ENCODE results near the gene RPS6KL1. TPM values are rescaled to one million over a fixed set of nuclear protein-coding genes. Genes with fewer than 3 reads are reported as not detected.

The RPS6KL1 gene
- total RNA-seq, 2 experiments from 2014 or later: 2.5 to 3.6 TPM

DNA sequence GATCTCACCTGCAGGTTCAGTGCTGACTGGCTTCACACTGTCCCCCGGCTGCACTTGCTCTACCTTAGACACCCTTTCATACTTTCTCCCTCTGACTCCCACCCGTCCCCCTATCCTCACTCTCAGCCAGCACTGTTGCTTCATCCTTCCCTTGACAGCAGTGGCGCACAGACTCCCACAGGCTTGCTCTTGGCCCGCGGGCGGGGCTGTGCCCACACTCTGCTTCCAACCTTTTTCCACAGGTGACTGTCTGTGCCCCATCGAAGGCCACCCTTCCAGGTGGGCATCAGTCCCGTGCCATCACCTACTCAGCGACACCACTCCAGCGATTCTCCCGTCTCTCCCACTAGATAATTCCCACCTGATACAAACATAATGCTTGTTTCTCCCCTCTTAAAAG, 1.0 kb upstream of the RPS6KL1 start:
- CTCF ChIA-PET: interaction anchor here (1.3 kb wide), 1 partner anchor 12 kb away, joined by 5 read pairs; no protein-coding TSS in a partner anchor
- ATAC-seq (no peak), DNase-seq (no peak)
- H3K9me3 Mint-ChIP-seq (ENCODE audit: low read depth): no peaks in the 10 kb centered on the region
- H3K4me1 Mint-ChIP-seq: peaks cover 5% of the 10 kb centered on the region
- H3K36me3 Mint-ChIP-seq: no peaks in the 10 kb centered on the region
- no peak overlapping the region for H3K4me3 Mint-ChIP-seq
- H3K27me3 Mint-ChIP-seq: peaks cover 17% of the 10 kb centered on the region
- no peak overlapping the region for H3K27ac Mint-ChIP-seq

- Mint-ChIP-seq H3K27ac (no peak overlapping the region), H3K4me3 (peak overlapping the region; percentile 23), H3K36me3 (no peaks in the 10 kb centered on the region), H3K9me3 (ENCODE audit: low read depth) (no peaks in the 10 kb centered on the region), H3K27me3 (peaks cover 11% of the 10 kb centered on the region), H3K4me1 (peaks cover 4% of the 10 kb centered on the region)
- CTCF ChIA-PET: interaction anchor here (0.9 to 2.0 kb wide), 8 partner anchors 8 to 310 kb away, joined by 3 to 9 read pairs (median 4); partner anchors contain the start of gene LTBP2
- no peak for ATAC-seq
- DNase-seq: no peak
Measured at GRCh38 chr14:74921987-74922751, 891 bp downstream of the RPS6KL1 start.

DNA sequence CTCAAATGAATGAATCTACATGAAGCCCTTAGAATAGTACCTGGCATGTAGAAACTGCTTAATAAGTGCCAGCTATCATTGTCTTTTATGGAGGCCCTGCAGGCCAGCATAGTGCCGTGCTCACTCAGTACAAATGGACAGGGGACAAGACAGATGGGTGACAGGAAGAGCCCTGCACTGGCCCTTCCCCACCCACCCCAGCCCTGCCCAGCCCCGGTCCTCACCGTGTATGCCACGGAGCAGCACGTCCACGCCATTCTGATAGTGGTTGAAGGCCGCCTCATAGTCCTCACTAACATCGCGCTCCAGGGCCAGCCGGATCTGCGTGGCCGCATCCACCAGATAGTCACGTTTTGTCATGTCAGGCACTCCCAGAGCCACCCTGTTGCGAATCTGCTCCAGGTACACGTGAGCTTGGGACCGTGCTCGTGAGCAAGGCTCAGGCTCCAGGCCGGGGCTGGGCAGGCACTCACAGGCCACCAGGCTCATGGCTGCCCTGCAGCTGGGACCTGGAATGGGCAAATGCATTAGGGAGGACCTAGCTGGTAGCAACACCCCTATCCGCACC, 1.9 kb downstream of the RPS6KL1 start:
- DNase-seq: no peak
- no peak overlapping the region for H3K27ac Mint-ChIP-seq
- no peak for ATAC-seq
- H3K27me3 Mint-ChIP-seq: peaks cover 7% of the 10 kb centered on the region
- H3K4me1 Mint-ChIP-seq: peaks cover 4% of the 10 kb centered on the region
- H3K4me3 Mint-ChIP-seq: no peak overlapping the region
- CTCF ChIA-PET: interaction anchor here (0.9 to 1.5 kb wide), 5 partner anchors 9 to 60 kb away, joined by 3 to 4 read pairs (median 3); no protein-coding TSS in a partner anchor
- H3K36me3 Mint-ChIP-seq: no peaks in the 10 kb centered on the region
- no peaks in the 10 kb centered on the region for H3K9me3 Mint-ChIP-seq (ENCODE audit: low read depth)

DNA sequence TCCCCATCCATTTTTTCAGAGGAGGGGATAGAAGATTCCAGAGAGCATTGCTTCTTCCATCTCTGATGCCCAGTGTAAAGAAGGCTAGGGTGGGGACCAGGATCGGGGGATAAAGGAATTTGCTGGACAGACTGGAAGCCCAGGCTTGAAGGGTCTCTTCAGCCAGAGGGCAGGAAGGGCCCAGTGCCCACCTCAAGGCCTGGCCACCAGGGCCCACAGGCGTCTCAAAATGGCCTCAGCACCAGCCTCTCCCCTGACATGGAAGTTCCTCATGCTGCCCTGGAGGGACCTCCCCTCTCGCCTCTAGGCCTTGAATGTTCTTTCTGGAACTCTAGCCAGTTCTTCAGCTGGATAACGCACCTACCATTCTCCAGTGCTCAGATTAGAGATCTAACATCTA, 2.8 kb downstream of the RPS6KL1 start:
- H3K36me3 Mint-ChIP-seq: no peaks in the 10 kb centered on the region
- ATAC-seq (no peak), DNase-seq (no peak)
- H3K9me3 Mint-ChIP-seq (ENCODE audit: low read depth): no peaks in the 10 kb centered on the region
- H3K4me1 Mint-ChIP-seq: peaks cover 4% of the 10 kb centered on the region
- CTCF ChIA-PET: interaction anchor here (1.1 to 1.5 kb wide), 2 partner anchors 26 to 60 kb away, joined by 3 to 4 read pairs; no protein-coding TSS in a partner anchor
- H3K27ac Mint-ChIP-seq: no peak overlapping the region
- H3K27me3 Mint-ChIP-seq: peaks cover 3% of the 10 kb centered on the region
- H3K4me3 Mint-ChIP-seq: no peak overlapping the region

DNA sequence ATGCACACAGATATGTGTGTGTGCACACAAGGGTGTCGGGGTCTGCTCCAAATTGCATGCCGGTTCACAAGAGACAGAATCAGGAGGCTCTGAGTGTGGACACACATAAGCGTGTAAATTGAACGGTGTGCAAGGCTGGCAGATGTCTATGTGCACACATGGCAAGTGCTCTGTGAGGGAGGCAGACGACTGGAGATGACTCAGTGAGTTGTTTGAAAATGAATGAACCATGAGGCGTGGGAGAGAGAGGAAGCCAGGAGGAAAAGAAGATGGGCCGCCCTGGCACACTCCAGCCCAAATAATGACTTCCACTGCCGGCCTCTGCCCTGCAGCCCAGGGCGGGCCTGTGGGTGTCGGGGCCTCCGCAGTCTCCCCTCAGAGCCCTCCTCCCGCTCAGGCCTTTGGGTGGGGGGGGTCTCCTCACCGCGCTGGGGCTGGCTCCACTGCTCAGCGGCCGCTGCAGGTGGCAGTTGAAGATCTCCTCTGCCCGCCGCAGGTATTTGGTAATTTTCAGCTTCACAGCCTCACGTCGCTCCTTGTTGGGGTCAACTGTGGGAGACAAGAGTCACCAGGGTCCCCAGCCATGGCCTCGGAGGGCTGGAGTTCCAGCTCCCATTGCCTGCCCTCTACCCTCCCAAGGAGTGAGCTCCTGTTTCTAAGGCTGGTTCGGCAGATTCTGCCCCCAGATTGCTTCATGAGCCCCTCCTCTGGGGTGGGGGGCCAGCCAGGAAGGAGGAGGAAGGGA, 3.5 kb downstream of the RPS6KL1 start:
- H3K36me3 Mint-ChIP-seq: no peaks in the 10 kb centered on the region
- DNase-seq (no peak), ATAC-seq (no peak)
- H3K27me3 Mint-ChIP-seq: peaks cover 3% of the 10 kb centered on the region
- CTCF ChIA-PET: interaction anchor here (1.5 kb wide), 1 partner anchor 27 kb away, joined by 3 read pairs; no protein-coding TSS in a partner anchor
- peaks cover 4% of the 10 kb centered on the region for H3K4me1 Mint-ChIP-seq
- no peaks in the 10 kb centered on the region for H3K9me3 Mint-ChIP-seq (ENCODE audit: low read depth)
- H3K4me3 Mint-ChIP-seq: no peak overlapping the region
- H3K27ac Mint-ChIP-seq: no peak overlapping the region

DNA sequence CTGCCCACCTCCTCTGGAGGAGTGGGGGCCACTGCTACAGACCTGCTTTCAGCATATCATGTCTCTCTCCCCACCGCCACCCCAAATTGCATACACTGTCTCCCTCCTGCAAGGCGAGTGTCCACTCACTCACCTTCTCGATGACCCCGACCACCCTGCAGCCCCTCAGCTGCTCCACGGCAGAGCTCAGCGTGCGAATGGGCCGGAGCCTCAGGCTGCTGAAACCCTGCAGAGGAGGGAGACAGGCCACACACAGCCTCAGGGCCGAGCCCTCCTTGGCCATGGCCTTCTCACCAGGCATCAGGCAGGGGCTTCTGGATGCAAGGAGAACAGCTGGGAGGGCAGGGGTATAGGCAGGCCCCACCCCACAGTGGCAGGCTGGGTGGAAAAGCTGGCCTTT, 4.7 kb downstream of the RPS6KL1 start:
- ATAC-seq (no peak), DNase-seq (no peak)
- CTCF ChIA-PET: interaction anchor here (1.5 to 4.3 kb wide), 2 partner anchors 13 to 27 kb away, joined by 4 to 15 read pairs; no protein-coding TSS in a partner anchor
- Mint-ChIP-seq H3K27ac (no peak overlapping the region), H3K36me3 (no peaks in the 10 kb centered on the region), H3K4me1 (peaks cover under 1% of the 10 kb centered on the region), H3K9me3 (ENCODE audit: low read depth) (no peaks in the 10 kb centered on the region), H3K4me3 (no peak overlapping the region), H3K27me3 (no peaks in the 10 kb centered on the region)

- no peak overlapping the region for H3K4me3 Mint-ChIP-seq
- CTCF ChIA-PET: interaction anchor here (1.4 to 4.3 kb wide), 3 partner anchors 12 to 56 kb away, joined by 4 to 15 read pairs (median 5); no protein-coding TSS in a partner anchor
- H3K36me3 Mint-ChIP-seq: no peaks in the 10 kb centered on the region
Measured at GRCh38 chr14:74917646-74918081, 5.4 kb downstream of the RPS6KL1 start.

DNA sequence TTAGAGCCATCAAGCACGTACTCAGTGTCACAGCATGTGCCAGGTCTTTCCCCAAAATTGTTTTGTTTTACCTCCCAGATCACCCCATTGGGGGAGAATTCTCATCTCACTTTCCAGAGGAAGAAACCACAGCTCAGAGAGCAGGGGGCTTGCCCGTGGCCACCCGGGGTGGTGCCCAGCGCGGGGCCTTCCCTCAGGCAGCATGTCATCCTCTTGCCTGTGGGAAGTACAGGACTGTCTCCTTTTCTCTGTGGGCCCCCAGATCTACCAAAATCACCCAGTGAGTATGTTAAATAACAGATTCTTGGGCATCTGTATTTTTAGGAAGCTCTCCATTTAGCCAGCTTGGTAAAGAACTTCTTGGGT, 5.9 kb downstream of the RPS6KL1 start:
- no peak for DNase-seq
- H3K27me3 Mint-ChIP-seq: no peaks in the 10 kb centered on the region
- no peaks in the 10 kb centered on the region for H3K36me3 Mint-ChIP-seq
- CTCF ChIA-PET: interaction anchor here (1.4 to 4.3 kb wide), 3 partner anchors 11 to 56 kb away, joined by 4 to 15 read pairs (median 5); no protein-coding TSS in a partner anchor
- no peak for ATAC-seq
- H3K27ac Mint-ChIP-seq: no peak overlapping the region
- no peaks in the 10 kb centered on the region for H3K9me3 Mint-ChIP-seq (ENCODE audit: low read depth)
- no peaks in the 10 kb centered on the region for H3K4me1 Mint-ChIP-seq
- H3K4me3 Mint-ChIP-seq: no peak overlapping the region

More at GRCh38 chr14:74917646-74918081, 5.4 kb downstream of the RPS6KL1 start:
- Mint-ChIP-seq H3K4me1 (no peaks in the 10 kb centered on the region), H3K27ac (no peak overlapping the region), H3K9me3 (ENCODE audit: low read depth) (no peaks in the 10 kb centered on the region), H3K27me3 (no peaks in the 10 kb centered on the region)
- DNase-seq: no peak
- ATAC-seq: no peak

GRCh38 chr14:74915826-74916225, 7.2 kb downstream of the RPS6KL1 start:
- no peak overlapping the region for H3K27ac Mint-ChIP-seq
- no peak overlapping the region for H3K4me3 Mint-ChIP-seq
- no peaks in the 10 kb centered on the region for H3K27me3 Mint-ChIP-seq
- CTCF ChIA-PET: interaction anchor here (4.3 kb wide), 1 partner anchor 10 kb away, joined by 15 read pairs; no protein-coding TSS in a partner anchor
- ATAC-seq: no peak
- H3K9me3 Mint-ChIP-seq (ENCODE audit: low read depth): no peaks in the 10 kb centered on the region
- H3K4me1 Mint-ChIP-seq: no peaks in the 10 kb centered on the region
- DNase-seq: no peak
- H3K36me3 Mint-ChIP-seq: no peaks in the 10 kb centered on the region

DNA sequence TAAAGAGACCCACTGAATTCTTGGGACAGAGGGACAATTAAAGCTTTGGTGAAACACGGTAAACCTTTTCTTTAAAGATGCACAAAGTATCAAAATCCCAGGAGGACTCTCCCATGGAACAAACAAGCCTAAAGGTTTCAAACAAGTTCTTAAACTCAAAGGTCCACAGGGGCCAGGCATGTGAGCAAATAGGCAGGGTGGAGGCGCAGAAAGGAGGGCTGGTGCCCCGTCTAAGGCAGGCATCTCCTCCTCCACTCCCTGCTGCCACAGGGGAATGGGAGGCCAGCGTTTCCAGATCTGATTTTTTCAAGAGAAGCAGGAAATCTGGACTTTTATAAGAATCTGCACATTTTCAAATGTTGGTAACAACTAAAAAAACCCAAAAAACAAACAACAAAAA, 7.6 kb downstream of the RPS6KL1 start:
- Mint-ChIP-seq H3K4me3 (no peak overlapping the region), H3K36me3 (no peaks in the 10 kb centered on the region), H3K9me3 (ENCODE audit: low read depth) (no peaks in the 10 kb centered on the region), H3K4me1 (no peaks in the 10 kb centered on the region), H3K27ac (no peak overlapping the region), H3K27me3 (no peaks in the 10 kb centered on the region)
- DNase-seq (no peak), ATAC-seq (no peak)
- CTCF ChIA-PET: interaction anchor here (4.3 kb wide), 1 partner anchor 10 kb away, joined by 15 read pairs; no protein-coding TSS in a partner anchor

- Mint-ChIP-seq H3K36me3 (no peaks in the 10 kb centered on the region), H3K27ac (no peak overlapping the region), H3K4me3 (no peak overlapping the region), H3K4me1 (no peaks in the 10 kb centered on the region), H3K27me3 (no peaks in the 10 kb centered on the region), H3K9me3 (ENCODE audit: low read depth) (no peaks in the 10 kb centered on the region)
- ATAC-seq (peak; percentile 43), DNase-seq (no peak)
- CTCF ChIA-PET: interaction anchor here (4.3 kb wide), 1 partner anchor 8 kb away, joined by 15 read pairs; no protein-coding TSS in a partner anchor
Measured at GRCh38 chr14:74913986-74914573, 9.0 kb downstream of the RPS6KL1 start.

- Mint-ChIP-seq H3K27ac (no peak overlapping the region), H3K9me3 (ENCODE audit: low read depth) (no peaks in the 10 kb centered on the region), H3K4me1 (no peaks in the 10 kb centered on the region), H3K4me3 (no peak overlapping the region), H3K27me3 (no peaks in the 10 kb centered on the region), H3K36me3 (no peaks in the 10 kb centered on the region)
- ATAC-seq: no peak
- CTCF ChIA-PET: interaction anchor here (26.3 kb wide), 1 partner anchor 53 kb away, joined by 680 read pairs; no protein-coding TSS in a partner anchor
- DNase-seq: no peak
Measured at GRCh38 chr14:74913393-74913910, 9.6 kb downstream of the RPS6KL1 start.
